MCF 10A (cell line): Measurements from ENCODE around the gene BACH2. TPM values are rescaled to one million over a fixed set of nuclear protein-coding genes. Genes with fewer than 3 reads are reported as not detected.
"Not testable (repeated sequence)": the region's sequence is repeated elsewhere in the genome, so short reads cannot be mapped to it uniquely, and the experiment has no call there.

Experiments used
- BruUV-seq: library from RNA; stranded (reverse); fragments of 400-500 nt; replicated peaks from 2 replicates; lab custom pipeline; 2021; lab: Mats Ljungman, UMichigan
- CTCF ChIA-PET: fragments of 300-600 bp; sonication (Branson Sonifier 250); formaldehyde crosslinking; extraction: SDS; loops from one replicate; lab custom pipeline; 2021; ENCODE audit warnings: antibody characterized with exemption, inconsistent platforms; lab: Yijun Ruan, JAX
- POLR2A ChIA-PET: fragments of 300-600, 350-650 bp; sonication (Branson Sonifier 250); formaldehyde crosslinking; extraction: SDS; loops from one replicate; lab custom pipeline; 2020; ENCODE audit warnings: antibody characterized with exemption, inconsistent platforms; lab: Yijun Ruan, JAX
- DNase-seq: peaks from one replicate; pipeline ENCODE4 v3.0.0-alpha.2; 2018; ENCODE audit not compliant: unreplicated experiment
- H3K27ac Mint-ChIP-seq: one replicate; pipeline ENCODE4 v1.8.0; 2022; ENCODE audit warnings: mild to moderate bottlenecking, low read depth, mixed read lengths; ENCODE audit not compliant: unreplicated experiment
- H3K27me3 Mint-ChIP-seq: one replicate; pipeline ENCODE4 v1.8.0; 2022; ENCODE audit warnings: mixed read lengths; ENCODE audit not compliant: insufficient read depth, unreplicated experiment
- H3K36me3 Mint-ChIP-seq: one replicate; pipeline ENCODE4 v1.8.0; 2022; ENCODE audit warnings: mild to moderate bottlenecking, moderate library complexity, mixed read lengths; ENCODE audit not compliant: insufficient read depth, unreplicated experiment
- H3K4me1 Mint-ChIP-seq: one replicate; pipeline ENCODE4 v1.8.0; 2022; ENCODE audit warnings: mixed read lengths; ENCODE audit not compliant: insufficient read depth, unreplicated experiment
- H3K4me3 Mint-ChIP-seq: one replicate; pipeline ENCODE4 v1.8.0; 2022; ENCODE audit warnings: mild to moderate bottlenecking, moderate library complexity, mixed read lengths; ENCODE audit not compliant: unreplicated experiment
- H3K9me3 Mint-ChIP-seq: one replicate; pipeline ENCODE4 v1.8.0; 2022; ENCODE audit warnings: mixed read lengths; ENCODE audit not compliant: unreplicated experiment
- intact Hi-C: fragments of 100-400 bp; cut with micrococcal nuclease; formaldehyde crosslinking; loops from 2 replicates; pipeline ENCODE4 v1.14.1; 2022
- total RNA-seq: library from RNA; stranded (reverse); gene quantifications from 2 replicates; pipeline ENCODE4 v1.2.3, GENCODE V29; 2022
- TF ChIP-seq, protein P1 (sequence below): fragments of 200-600 bp; IDR thresholded peaks from one replicate; pipeline ENCODE4 v1.8.0; 2022; ENCODE audit warnings: antibody characterized with exemption, mild to moderate bottlenecking; ENCODE audit not compliant: unreplicated experiment

The BACH2 gene
- total RNA-seq, 1 experiment from 2014 or later, result 9.9 TPM

DNA sequence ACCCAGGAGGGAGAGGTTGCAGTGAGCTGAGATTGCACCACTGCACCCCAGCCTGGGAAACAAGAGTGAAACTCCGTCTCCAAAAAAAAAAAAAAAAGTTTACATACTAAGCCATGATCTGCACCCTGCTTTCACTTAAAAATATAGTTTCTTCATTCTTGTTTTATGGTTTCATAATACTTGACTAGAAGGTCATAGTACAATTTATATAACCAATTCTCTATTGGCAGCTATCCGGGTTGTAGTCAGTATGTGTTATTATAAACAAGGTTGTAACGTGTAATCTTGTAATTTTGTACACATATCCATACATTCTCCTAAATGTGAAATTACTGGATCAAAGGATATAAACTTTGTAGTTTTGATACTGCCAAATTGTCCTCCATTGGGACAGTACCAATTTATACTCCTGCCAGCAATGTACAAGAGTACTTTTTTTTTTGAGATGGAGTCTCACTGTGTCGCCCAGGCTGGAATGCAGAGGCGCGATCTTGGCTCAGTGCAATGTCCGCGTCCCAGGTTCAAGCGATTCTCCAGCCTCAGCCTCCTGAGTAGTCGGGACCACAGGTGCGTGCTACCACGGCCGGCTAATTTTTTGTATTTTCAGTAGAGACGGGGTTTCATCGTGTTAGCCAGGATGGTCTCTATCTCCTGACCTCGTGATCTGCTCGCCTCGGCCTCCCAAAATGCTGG lies 257.5 kb downstream of the BACH2 start:
- intact Hi-C loops, result no loop called here
- BruUV-seq, result no TSS peak
- POLR2A ChIA-PET, result interaction anchor here (0.6 kb wide), 1 partner anchor 25 kb away, joined by 3 read pairs; no protein-coding TSS in a partner anchor
- CTCF ChIA-PET, result interaction anchor here (0.7 kb wide), 1 partner anchor 13 kb away, joined by 4 read pairs; no protein-coding TSS in a partner anchor
- Mint-ChIP-seq H3K27ac (no peak overlapping the region), H3K9me3 (no peaks in the 10 kb centered on the region), H3K36me3 (no peaks in the 10 kb centered on the region), H3K4me3 (no peak overlapping the region), H3K4me1 (no peaks in the 10 kb centered on the region), H3K27me3 (no peaks in the 10 kb centered on the region)
- TF ChIP-seq, protein P1, sequence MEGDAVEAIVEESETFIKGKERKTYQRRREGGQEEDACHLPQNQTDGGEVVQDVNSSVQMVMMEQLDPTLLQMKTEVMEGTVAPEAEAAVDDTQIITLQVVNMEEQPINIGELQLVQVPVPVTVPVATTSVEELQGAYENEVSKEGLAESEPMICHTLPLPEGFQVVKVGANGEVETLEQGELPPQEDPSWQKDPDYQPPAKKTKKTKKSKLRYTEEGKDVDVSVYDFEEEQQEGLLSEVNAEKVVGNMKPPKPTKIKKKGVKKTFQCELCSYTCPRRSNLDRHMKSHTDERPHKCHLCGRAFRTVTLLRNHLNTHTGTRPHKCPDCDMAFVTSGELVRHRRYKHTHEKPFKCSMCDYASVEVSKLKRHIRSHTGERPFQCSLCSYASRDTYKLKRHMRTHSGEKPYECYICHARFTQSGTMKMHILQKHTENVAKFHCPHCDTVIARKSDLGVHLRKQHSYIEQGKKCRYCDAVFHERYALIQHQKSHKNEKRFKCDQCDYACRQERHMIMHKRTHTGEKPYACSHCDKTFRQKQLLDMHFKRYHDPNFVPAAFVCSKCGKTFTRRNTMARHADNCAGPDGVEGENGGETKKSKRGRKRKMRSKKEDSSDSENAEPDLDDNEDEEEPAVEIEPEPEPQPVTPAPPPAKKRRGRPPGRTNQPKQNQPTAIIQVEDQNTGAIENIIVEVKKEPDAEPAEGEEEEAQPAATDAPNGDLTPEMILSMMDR, result no peak
- DNase-seq, result no peak

DNA sequence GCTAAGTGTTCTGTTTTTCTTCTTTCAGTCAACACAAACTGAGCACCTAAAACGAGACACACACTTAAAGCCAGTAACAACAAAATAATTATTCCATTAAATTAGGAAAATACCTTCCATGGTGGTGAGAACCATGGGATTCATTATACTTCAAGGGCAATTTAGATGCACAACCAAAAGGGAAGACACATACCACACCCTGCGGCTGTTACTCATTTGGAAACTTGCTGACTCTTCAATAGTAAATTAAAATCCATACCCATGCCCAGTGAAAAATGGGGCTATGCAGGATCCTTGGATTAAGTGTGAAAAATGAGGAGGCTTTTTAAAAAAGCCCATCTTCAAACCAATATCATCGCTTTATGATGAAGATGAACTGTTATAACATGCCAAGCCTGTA lies 259.7 kb downstream of the BACH2 start:
- BruUV-seq, result no TSS peak
- Mint-ChIP-seq H3K9me3 (no peaks in the 10 kb centered on the region), H3K27me3 (no peaks in the 10 kb centered on the region), H3K36me3 (no peaks in the 10 kb centered on the region), H3K4me1 (no peaks in the 10 kb centered on the region), H3K4me3 (no peak overlapping the region), H3K27ac (no peak overlapping the region)
- no peak for DNase-seq
- ChIA-PET CTCF (no interaction called here), POLR2A (no interaction called here)
- intact Hi-C loops, result no loop called here
- TF ChIP-seq, protein P1, result no peak

DNA sequence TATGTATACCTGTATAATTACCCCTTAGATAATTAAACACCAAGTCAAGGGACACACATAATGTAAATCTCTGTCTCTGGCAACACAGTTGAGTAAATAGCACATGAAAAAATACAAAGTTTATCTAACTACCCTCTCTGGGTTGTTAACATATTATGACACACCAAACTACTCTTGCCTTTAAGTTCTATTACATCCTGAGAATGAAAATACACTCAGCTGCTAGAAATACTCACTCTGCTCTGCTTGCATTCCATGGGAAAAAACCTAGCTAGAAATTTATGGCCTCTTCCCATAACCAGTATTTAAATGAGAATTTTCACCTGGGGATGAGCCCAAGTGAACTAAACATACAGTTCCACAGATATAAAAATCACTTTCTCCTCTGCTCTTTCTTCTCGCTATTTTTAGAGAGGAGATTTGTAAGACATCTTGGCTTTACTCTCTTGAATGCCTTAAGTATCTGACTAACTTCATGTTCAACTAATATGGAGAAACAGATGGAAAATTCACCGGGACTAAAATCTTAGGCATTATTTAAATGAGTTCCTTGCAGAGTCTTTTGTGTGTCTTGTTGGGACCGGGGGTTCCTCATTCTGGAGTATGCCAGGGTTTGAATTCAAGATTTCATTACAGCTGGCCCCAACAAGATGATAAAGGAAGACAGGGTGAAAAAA lies 261.5 kb downstream of the BACH2 start:
- TF ChIP-seq, protein P1, result no peak
- Mint-ChIP-seq H3K4me3 (no peak overlapping the region), H3K36me3 (no peaks in the 10 kb centered on the region), H3K4me1 (no peaks in the 10 kb centered on the region), H3K27ac (no peak overlapping the region), H3K27me3 (no peaks in the 10 kb centered on the region), H3K9me3 (no peaks in the 10 kb centered on the region)
- ChIA-PET POLR2A (interaction anchor here (0.7 kb wide), 1 partner anchor 26 kb away, joined by 3 read pairs; no protein-coding TSS in a partner anchor), CTCF (interaction anchor here (0.5 kb wide), 2 partner anchors 8 to 9 kb away, joined by 3 to 4 read pairs; no protein-coding TSS in a partner anchor)
- intact Hi-C loops, result no loop called here
- no TSS peak for BruUV-seq
- DNase-seq, result no peak

DNA sequence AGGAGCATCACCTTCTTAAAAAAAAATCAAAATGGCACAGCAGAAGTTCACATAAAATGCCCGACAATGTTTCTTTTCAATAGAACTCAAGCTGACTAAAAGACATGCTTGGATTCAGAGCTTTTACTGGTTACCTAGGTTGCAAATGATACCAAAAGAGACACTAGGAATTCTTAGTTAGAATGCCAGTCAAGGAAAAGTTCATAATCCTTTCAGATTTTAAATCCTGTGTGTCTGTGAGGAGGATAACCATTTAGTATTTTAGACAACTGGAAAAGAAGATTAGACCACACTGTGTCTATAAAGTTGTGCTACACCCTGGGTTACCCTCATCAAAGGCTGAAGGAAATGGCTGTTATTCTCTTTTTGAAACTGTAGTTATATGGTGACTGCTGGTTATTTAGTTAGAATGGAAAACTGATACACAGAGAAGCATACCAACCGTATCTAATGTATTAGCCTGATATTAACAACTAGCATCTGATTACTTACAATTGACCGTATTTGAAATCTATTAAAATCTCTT lies 262.8 kb downstream of the BACH2 start:
- no peaks in the 10 kb centered on the region for H3K9me3 Mint-ChIP-seq
- no peaks in the 10 kb centered on the region for H3K27me3 Mint-ChIP-seq
- BruUV-seq, result no TSS peak
- no peak overlapping the region for H3K27ac Mint-ChIP-seq
- POLR2A ChIA-PET, result interaction anchor here (0.6 kb wide), 1 partner anchor 412 kb away, joined by 3 read pairs; no protein-coding TSS in a partner anchor
- intact Hi-C loops, result no loop called here
- TF ChIP-seq, protein P1, result no peak
- no peak overlapping the region for H3K4me3 Mint-ChIP-seq
- DNase-seq, result no peak
- CTCF ChIA-PET, result no interaction called here
- H3K36me3 Mint-ChIP-seq, result no peaks in the 10 kb centered on the region
- H3K4me1 Mint-ChIP-seq, result no peaks in the 10 kb centered on the region

DNA sequence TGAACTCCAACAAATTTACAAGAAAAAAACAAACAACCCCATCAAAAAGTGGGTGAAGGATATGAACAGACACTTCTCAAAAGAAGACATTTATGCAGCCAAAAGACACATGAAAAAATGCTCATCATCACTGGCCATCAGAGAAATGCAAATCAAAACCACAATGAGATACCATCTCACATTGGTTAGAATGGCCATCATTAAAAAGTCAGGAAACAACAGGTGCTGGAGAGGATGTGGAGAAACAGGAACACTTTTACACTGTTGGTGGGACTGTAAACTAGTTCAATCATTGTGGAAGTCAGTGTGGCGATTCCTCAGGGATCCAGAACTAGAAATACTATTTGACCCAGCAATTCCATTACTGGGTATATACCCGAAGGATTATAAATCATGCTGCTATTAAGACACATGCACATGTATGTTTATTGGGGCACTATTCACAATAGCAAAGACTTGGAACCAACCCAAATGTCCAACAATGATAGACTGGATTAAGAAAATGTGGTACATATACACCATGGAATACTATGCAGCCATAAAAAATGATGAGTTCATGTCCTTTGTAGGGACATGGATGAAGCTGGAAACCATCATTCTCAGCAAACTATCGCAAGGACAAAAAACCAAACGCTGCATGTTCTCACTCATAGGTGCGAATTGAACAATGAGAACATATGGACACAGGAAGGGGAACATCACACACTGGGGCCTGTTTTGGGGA lies 264.0 kb downstream of the BACH2 start:
- POLR2A ChIA-PET, H3K36me3 Mint-ChIP-seq, H3K4me1 Mint-ChIP-seq, H3K27me3 Mint-ChIP-seq, intact Hi-C loops, H3K9me3 Mint-ChIP-seq, CTCF ChIA-PET, DNase-seq, H3K27ac Mint-ChIP-seq, BruUV-seq, H3K4me3 Mint-ChIP-seq: not testable (repeated sequence)
